HG02973 (cell line): Measurements from ENCODE around the gene PI4KA.
A peak's percentile ranks its signal among the peaks of the same experiment; 100 is the strongest.

Experiments
- ATAC-seq: cut with Tn5 transposase; IDR thresholded peaks from one replicate; pipeline ENCODE4 v1.9.1; 2021; ENCODE audit warnings: moderate library complexity; ENCODE audit not compliant: unreplicated experiment

Gene PI4KA

DNA sequence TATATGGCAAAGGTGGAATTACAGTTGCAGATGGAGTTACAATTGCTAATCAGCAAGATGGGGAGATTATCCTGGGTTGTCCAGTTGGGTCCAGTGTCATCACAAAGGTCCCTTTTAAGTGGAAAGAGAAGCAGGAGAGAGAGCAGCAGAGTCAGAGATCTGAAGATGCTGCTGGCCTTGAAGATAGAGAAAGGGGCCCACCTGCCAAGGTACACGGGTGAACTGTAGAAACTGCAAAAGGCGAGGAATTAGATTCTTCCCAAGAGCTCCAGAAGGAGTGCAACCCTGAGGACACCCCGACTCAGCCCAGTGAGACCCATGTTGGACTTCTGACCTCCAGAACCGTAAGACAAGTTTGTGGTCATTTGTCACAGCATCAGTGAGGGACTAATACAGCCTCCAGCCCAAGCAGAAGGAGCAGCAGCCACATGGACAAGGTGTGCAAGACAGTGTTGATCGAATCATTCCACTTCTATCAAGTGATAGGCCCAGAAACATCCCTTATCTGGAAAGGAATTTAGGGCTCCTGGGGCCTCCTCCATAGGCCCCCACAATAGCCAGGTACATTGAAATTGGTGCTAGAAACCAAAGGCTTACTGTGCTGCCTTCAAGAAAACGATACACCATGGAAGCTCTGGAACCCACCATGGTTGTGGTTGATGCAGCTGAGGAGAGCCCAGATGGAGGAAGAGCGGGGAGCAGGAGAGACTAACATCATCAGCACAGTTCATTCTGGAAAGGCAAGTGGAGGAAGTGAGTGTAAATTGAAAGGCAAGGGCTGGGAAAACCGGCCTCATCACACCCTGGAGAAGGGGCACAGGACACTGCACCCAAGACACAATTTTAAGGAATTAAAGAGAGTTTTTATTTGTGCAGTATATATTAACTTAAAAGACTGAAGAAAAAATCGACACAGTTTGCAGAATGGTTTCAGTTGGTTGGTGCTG, 23.5 kb upstream of the PI4KA start:
- ATAC-seq = no peak

DNA sequence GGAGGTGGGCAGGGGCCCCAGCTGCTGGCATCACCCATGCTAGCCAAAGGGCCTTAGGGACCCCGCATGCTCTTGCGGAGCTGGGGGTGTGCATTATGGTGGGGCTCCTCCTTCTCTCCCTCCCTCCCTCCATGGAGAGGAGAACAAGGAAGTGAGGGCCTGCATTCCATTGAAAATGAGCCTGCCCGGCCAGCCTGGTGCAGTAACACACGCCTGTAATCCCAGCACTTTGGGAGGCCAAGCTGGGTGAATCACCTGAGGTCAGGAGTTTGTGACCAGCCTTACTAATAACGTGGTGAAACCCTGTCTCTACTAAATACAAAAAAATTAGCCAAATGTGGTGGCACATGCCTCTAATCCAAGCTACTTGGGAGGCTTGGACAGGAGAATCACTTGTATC, 22.6 kb upstream of the PI4KA start:
- ATAC-seq = no peak

DNA sequence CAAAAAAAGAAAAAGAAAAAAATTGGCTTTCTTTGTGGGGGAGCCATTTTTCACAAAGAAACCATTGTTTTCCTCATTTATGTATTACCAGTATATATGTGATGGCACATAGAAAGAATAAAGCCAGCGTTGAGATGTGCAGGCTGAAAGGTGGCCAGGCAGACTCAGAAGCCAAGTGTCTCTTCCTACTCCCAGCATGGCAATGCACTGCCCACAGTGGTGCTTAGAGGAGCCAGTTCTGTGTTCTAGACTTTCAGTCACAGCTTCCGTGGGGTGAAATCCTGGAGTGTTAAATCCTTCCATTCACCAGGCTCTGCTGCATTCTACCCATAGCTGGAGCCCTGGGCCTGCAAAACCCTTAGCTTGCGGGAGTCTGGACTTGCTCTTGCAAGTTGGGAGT, 19.1 kb upstream of the PI4KA start:
- no peak for ATAC-seq

DNA sequence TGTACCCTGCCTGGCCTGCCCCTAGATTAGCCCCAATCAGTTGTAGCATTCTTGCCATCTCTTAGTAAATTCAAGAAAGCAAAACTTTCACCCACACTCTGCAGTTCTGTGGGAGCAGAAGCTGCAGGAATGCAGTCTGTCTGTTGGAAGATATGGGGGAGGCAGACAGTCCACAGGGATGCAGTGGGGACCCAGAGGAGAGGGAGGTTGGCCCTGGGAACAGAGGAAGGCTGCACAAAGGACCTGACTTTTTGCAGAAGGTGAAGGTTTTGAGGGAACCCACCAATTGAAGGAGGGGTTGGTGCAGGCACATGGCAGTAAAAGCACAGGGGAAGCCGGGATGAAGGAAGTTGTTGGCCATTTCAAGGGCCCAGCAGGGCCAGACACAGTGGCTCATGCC, 16.7 kb upstream of the PI4KA start:
- ATAC-seq = no peak

DNA sequence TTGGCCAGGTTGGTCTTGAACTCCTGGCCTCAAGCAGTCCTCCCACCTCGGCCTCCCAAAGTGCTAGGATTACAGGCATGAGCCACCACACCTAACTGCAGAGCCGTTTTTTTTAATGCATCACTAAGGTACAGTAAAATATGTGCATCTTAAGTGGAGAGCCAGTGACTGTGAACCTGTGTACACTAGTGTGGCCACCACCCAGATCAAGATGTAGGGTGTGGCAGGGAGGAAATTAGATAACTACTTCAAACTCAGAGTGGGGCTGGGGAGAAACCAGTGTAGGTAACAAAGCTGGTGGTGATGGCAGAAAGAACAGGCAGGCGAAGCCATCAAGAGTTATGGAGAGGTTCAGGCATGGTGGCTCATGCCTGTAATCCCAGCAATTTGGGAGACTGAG, 14.6 kb upstream of the PI4KA start:
- no peak for ATAC-seq

DNA sequence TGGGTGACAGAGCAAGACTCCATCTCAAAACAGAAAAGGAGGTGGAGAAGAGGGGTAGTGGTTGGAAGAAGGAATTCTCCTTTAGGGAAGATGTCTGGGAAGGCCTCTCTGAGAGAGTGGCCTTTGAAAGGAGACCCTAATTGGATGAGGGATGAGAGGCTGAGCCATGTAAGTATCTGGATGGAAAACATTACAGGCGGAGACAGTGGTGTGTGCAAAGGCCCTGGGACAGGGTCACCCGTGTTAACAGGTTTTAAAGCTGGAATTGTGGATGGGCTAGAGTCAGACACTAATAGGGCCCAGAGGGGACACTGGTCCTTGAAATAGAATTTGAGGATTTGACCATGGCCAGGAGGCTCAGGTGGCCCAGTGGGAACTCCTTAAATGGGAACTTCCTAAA, 10.6 kb upstream of the PI4KA start:
- ATAC-seq = no peak

DNA sequence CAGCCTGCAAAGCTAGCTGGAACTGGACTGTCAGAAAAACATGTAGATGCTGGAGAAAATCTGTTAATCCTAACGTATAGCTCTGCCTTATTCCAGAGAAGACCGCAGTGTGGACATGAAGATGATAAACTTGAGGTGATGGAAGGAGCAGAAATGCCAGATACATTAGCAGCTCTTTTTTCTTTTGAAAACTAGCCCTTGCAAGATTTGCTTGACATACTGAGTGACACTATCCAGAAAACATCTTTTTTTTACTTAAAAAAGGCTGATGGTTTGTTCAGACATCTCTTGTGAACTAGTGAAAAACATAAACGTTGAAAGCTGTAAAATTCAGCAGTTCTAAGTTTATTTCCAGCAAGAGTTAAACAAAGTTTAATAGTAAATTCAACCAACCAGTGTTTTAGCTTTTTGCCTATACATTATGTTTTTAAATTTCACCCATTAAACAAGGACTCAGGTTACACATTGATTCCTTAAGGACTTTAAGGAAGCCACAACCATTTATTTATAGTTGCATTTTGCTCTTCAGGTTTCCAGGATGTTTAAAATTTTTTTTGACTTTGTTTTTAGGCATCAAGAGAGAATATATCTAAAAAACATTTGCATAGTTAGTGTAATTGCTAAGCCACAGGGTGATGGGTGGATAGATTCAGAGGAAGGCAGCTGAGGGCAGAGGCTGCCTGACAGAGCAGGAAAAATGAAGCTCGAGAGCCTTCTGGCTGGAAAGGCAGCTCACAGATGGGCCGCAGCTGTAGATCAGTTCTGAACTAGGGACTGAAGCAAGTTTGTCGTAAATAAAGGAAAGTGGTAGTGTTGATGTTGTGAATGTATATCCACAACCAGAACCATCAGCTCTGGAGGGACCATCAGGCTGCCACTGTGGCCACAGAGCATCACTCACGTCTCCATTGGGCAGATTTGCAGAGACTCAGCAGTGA, 9.7 kb upstream of the PI4KA start:
- ATAC-seq = no peak

DNA sequence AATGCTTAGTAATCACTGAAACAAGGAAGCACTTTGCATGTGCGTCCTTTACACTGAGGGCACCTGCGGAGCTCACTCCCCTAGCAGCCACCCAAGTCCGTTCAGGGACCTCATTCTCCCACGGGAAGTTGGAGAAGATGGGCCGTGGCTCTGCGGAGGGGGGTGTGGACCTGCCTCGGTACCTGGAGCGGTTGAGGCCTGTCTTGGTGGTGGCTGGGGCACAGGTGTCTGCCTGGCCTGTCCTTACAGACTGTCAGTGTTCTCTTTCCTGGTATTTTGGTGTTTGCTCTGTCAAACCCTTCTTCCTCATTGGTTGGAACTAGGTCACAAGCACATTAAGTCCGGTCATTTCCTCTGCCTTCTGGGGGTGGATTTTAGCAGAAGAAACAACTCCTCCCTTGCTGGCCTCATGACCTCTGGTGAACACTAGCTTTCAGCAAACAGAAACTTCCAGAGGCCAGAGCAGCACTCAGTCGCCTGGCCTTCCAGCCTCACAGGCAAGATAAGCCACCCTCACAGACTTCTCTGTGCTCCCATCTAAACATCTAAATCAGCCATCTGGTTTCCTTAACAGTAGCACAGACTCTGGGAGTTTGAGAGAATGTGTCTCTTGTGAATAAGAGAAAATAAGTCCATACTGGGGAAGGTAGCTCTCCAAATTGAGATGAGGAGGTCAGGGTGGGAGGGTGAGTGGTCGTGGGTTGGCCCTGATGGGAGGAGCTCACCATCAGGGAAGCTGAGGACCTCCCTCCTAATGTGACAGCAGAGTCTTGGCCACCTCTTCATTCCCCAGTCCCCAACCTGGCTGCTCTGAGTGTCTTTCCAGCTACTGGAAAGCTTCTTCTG, 8.8 kb upstream of the PI4KA start:
- ATAC-seq = no peak

DNA sequence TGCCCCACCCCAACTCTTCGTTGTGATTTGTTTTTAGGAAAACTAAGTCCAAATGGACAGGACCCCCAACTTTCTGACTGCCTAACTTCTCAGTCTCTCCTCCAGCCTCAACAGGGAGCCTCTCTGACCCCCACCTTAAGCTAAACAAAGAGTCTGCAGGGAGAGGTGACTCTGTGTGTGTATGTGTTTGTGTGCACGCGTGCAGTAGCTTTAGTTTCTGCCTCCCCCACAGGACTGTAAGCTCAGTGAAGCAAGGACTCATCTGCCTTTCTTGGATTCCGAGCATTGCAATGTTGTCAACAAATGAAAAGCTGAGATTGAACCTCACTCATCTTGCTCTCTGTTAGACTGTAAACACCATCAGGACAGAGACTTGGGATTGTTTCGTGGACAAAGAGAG, 8.1 kb upstream of the PI4KA start:
- no peak for ATAC-seq

DNA sequence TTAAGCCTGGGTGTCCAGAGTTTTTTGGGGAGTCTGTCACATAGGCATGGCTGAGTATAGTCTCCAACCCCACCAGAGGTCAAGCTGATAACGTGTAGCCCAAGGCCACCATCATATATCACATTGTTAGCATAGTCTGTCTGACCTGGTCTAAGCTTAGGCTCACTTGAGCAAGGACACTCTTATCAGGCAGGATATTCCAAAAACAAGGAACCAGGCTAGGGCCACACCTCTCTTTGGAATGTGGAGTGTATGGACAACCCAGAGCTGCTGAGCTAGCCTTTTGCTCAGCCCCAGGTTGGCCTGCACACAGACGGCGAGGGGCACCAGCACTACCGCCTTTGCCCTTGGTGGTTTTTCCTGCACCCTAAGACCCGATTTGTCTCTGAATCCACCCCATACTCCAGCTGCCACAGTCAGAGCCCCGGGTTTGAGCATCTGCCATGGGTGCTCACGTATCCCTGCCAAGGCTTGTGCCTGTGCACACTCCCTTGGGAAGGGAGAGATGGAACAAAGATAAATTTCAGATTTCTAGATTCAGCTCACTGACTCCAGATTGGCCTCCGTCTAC, 7.3 kb upstream of the PI4KA start:
- ATAC-seq = no peak

DNA sequence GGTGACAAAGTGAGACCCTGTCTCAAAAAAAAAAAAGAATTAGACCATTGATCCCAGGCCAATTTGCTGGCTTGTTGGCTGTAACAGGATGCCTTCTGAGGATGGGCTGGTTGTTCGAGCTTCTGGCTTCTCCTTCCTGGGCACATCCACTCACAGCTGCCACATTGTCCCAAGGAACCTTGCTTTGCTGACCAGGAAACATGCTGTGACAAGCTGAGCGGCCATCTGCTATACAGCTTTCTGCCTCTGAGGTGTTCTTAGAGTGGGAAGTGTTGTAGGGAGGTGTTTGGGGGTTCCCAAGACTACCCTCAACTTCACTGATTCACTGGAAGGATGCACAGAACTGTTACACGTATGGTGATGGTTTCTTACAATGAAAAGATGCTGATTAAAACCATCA, 6.7 kb upstream of the PI4KA start:
- no peak for ATAC-seq

DNA sequence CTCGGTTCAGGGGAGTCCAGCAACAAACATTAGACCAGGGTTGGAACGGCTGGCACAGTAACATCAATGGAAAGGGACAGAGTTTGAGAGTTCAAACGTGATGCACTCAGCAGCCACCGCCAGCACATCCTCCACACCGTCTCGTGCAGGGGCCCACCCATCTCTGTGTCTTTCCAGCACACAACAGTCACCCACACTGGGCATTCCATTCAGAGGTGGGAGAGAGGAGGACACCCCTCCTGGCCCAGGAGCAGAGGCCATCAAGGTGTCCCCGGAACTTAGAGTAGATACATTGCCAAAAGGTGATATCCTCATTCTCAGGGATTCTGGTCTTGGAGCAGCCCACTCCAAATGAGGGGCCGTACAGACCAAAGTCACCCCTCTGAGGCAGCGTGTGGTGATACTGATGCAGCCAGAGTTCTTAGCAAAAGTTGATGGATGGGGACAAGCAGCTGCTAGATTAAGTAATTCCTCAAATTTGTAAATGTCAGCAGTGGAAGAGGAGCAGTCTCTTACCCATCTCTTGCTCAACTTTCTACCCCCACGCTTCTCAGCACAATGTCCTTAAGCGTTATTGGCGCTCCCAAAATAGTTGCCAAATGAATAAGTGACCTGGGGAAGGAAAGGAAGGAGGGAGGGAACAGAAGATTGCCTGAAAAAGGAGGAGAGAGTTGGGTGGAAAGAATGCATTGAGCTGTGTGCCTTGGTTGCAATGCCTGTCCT, 5.7 kb upstream of the PI4KA start:
- no peak for ATAC-seq

DNA sequence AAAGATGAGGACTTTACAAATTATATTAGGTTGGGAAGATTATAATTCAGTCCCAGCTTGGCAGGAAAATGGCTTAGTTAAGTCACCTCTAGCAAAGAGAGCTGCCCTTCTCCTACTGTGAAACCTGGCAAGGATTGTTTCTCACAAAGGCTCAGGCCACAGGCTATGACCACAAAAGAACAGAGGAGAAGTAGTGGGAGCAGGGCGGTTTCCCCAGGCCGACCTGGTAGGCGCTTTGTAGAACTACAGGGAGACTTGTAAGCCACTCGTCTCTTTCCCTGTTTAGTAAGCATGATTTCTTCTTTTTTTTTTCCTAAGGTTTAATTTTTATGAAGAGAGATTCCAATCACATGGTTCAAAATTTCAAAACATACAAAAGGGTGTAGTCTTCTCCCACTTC, 4.8 kb upstream of the PI4KA start:
- ATAC-seq = no peak

DNA sequence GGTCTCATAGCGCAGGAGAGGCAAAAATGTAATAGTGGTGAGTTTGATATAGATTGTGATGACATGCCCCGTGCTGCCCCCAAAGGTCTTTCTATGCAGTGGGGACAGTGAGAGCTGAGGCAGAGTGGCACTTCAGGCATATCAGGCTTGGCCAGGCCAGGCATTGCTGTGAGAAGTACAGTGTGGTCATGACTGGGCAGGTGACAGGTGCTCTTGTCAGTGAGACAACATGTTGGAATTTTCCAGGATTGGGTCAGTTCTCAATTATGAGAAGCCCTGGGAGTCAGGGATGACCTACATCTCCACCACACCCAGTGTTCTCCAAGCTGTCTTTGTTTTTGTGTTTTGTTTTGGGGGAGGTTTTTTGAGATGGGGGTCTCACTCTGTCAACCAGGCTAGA, 3.9 kb upstream of the PI4KA start:
- ATAC-seq = no peak

DNA sequence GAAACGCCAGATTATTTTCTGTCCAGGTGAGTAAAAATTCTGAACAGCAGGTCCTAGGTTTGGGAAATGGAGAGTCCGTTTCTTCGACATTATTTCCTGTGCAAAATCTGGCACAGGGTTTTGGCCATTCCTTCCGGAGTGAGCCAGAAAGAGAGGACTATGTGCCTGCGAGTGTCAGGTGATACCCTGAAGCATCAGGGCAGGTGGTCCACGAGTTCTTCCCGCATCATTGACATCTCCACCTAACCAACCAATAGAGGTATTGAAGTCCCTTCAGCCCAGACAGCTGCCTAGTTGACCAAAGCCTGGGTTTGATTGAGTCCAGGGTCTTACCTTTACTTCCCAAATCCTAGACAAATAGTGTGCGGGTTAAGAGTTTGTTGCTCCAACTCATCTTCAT, 1.0 kb upstream of the PI4KA start:
- no peak for ATAC-seq

DNA sequence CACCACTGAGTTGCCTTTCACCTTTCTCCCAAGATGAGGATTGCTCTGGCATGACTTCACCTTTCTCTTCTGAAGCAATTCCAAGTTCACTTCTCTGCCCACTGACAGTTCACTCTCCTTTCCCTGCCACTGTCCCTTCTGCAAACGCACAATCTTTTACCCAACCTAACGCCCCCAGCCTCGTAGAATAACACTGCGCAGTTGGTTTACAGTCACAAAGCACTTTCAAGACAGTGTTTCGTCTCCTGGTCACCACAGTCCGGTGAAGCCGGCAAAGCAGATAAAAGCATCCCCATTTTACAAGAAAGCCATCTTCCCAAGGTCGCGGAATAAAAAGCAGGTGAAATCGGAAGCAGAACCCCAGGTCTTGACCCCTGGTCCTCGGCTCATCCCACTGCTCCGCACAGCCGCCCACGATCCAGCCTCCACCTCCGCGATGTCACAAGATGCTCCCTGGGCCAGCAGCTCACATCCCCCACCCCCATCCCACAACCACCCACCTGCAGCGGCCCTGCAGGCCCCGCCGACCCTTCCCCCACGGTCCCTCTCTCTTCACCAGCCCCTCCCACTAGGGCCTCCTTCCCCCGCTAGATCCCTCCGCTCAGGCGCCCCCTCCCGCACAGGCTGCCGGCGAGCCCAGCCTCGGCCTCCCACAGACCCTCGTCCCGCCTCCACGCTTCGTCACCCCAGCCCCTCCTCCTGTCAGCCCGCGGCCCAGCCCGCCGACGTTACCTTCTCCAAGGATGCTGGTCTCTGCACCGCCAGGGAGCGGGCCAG, 585 bp downstream of the PI4KA start:
- ATAC-seq = peak; percentile 34

DNA sequence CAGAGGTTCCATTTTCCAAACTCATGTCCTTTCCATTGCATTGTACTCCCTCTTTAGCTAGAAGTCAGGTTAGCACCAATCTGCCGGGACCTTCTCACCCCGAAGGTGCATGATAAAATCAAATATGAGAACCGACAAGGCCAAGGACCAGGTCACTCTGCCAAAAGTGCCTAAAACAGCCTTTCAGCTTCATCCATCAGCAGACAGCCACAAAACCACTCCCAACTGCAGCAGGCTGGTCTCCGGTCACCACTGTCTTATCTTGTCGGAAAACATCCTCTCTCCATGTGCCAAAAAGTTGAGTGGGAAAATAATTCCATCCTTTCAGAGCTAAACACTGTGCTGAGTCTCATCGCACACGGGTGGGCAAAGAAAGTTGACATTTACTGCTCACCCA, 1.4 kb downstream of the PI4KA start:
- ATAC-seq = no peak

DNA sequence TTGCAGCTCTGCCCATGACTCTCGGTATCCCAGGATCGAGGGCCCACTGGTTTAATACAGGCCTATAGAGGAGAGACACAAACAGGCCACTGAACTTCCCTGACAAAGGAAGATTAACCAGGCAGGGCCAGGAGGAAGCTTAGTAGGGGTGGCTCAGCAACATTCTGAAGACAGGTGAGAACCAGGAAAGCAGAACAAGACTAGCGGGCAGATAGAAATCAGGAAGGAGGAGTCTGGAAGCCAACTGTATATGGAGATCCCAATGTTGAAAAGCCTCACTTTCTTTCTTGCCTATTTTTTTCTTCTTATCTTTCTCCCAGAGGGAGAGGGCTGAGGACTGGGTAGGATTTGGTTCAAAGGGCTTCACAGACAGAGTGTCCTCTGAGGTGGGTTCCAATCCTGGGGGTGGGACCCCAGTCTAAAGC, 5.4 kb downstream of the PI4KA start:
- no peak for ATAC-seq

DNA sequence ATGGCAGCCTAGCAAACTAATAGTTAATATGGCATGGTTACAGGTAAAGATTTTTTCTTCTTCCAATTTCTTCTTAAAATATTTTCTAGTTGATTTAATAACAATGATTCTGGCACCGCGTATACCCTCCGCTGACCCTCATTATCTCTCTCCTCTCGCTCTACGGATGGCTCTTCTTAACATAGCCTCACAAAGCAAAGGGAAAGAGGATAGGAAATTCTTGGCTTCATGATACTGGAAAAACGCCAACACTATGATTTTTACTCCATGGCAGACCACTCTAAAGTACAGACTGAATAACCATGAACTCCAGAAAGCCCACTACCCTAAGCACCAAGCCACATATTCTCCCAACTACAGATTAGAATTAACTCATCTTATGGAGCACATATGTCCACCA, 6.1 kb downstream of the PI4KA start:
- no peak for ATAC-seq
